GM19351 (cell line): Measurements from ENCODE around the gene ATRN.
A peak's percentile ranks its signal among the peaks of the same experiment; 100 is the strongest.

Source experiments
- ATAC-seq: cut with Tn5 transposase; IDR thresholded peaks from one replicate; pipeline ENCODE4 v1.9.1; 2021; ENCODE audit warnings: mild to moderate bottlenecking, moderate library complexity; ENCODE audit not compliant: unreplicated experiment

The ATRN gene

DNA sequence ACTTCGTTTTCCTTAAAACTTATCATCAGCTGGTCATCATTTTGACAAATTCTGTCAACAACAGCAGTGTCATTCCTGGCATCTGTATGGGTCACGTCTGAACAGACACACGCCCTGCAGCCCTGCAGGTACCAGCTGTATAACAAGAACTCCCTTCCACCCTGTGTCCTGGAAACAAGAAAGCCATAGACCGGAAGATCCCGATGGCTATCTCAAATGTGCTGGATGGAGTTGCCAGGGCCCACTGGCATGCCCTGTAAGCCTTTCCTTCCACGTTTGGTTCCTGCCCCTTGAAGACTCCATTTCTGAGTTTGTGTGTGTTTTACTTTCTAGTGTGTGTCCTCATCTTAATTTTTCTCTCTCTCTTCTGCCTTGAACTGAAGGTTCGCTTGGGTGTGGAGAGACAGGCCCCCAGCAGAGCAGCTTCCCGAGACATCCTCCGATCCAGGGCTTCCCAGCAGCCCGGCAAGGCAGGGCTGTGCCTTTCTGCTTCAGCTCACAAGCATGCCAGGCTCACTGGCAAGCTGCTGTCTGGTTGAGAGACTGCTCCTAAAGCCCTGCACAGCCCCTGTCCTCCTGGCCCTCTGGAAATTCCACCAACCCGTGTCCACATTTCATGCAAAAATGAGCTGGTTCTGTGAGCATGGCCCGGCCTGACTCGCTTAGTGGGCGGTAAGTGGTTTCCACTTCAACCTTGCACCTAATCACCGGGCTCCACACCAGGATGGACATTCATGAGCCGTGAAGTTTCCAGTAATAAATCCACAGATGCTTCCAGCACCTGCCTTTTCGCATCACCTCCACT, 183.7 kb downstream of the ATRN start:
- ATAC-seq = no peak

GRCh38 chr20:3655131-3655405, 184.2 kb downstream of the ATRN start:
- ATAC-seq = no peak

GRCh38 chr20:3658019-3658715, 187.3 kb downstream of the ATRN start:
- no peak for ATAC-seq

- ATAC-seq = peak; percentile 93
Measured at GRCh38 chr20:3658716-3659491, 188.1 kb downstream of the ATRN start.

GRCh38 chr20:3659492-3660261, 188.9 kb downstream of the ATRN start:
- ATAC-seq = no peak

DNA sequence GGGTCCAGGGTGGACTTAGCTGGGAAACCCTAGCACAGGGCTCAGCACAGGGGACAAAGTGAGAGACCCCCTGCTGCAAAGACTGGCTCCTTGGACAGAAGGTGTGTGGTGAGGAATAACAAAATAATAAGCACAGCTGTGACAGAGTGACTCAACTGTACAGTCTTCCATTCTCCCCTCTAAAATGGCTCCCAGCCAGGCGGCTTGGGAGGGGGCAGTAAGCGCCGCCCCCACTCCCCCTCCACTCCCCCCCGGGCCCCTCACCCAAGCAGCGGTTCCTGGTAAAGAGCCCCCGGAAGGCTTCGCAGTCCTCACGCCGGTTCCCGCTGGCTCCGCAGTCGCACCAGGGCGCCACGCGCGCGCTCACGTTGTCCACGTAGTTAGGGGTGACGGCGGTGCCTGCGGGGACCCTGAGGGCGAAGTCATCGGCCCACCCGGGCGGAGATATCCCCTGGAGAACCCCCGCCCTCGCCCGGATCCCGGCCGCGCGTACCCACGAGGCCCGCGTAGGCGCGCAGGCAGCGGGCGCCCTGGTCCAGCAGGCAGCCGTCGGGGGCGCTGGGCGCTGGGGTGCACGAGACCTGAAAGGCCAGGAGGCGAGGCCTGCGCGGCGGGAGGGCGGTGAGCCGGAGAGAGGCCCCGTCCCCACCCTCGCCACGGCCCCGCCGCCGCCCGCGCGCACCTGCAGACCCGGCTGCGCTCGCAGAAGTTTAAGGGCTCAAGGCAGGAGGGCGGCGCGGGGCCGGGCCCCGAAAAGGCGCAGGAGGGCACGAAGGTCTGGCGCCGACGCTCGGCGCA, 189.6 kb downstream of the ATRN start:
- ATAC-seq = no peak

DNA sequence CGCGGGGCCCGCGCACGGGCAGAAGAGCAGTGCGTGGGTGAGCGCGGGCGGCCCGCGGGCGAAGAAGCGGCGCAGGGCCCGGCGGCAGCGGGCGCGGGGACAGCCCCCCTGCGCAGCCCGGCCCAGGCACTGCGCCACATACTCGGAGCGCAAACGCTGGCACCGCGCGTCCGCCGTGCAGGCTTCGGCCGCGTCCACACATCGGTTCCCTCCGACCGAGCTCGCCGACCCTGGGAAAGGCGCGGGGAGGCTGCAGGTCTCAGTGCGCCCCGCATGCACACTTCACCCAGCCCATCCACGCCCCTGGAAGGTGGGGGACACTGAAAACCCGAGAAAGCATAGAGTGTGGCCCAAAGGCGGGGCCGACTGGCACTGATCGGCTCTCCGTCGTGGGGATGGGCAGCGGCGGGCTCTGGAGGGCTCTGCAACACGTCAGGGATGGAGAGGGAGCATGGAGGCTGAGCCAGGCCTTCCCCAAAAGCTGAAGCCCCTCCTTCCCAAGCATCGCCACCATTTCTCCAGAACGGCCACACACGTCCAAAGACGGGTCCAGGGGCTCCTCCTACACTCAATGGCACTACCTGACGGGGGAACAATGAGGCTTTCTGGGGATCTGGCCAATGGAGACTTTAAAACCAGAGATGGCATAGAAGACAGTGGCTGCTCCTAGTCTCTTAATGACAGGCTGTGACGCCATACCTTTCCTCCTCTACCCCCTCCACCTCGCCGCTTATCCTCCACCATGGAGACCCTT, 190.4 kb downstream of the ATRN start:
- no peak for ATAC-seq

GRCh38 chr20:3661814-3662665, 191.2 kb downstream of the ATRN start:
- no peak for ATAC-seq

DNA sequence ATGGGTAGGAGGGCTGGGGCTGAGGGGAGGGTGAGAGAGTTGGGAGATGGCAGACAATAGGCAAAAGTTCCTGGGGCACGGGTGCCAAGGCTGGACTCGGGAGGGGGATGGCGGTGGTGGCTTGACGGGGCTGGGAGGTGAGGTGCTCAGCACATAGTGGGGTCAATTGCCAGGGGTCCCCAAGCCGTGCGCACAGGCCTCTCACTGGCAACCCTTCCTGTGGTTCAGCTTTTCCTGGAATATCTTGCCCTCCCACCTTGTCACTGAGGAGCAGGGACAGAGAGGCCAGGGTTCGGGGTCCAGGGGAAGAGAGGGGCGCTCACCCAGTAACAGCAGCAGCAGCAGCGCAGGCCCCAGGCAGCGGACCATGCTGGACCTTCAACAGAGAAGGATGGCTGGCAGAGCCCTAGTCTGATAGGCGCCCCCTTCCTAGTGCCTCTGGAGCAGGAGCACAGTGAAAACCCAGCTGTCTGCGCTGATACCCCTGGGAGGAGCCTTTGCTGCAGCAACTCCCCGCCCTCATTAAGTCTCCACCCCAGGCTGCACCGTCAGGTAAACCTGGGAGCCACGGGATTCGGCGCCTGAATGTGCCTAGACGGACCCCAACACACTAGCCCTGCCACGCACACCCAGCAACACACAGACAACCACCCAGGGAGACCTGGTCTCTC, 192.3 kb downstream of the ATRN start, which contains the start of gene GFRA4:
Gene GFRA4 (minus strand): TSS at position 369 of the 671 bp plus-strand sequence. CDS start 0 bp downstream, at position 369.
- no peak for ATAC-seq

GRCh38 chr20:3663858-3664257, 193.0 kb downstream of the ATRN start:
- ATAC-seq = no peak

GRCh38 chr20:3667434-3668037, 196.7 kb downstream of the ATRN start:
- ATAC-seq = no peak

- ATAC-seq = no peak
Measured at GRCh38 chr20:3669710-3670367, 199.0 kb downstream of the ATRN start.

- ATAC-seq = no peak
Measured at GRCh38 chr20:3670511-3670910, 199.7 kb downstream of the ATRN start.

- no peak for ATAC-seq
Measured at GRCh38 chr20:3670945-3671344, 200.1 kb downstream of the ATRN start.

DNA sequence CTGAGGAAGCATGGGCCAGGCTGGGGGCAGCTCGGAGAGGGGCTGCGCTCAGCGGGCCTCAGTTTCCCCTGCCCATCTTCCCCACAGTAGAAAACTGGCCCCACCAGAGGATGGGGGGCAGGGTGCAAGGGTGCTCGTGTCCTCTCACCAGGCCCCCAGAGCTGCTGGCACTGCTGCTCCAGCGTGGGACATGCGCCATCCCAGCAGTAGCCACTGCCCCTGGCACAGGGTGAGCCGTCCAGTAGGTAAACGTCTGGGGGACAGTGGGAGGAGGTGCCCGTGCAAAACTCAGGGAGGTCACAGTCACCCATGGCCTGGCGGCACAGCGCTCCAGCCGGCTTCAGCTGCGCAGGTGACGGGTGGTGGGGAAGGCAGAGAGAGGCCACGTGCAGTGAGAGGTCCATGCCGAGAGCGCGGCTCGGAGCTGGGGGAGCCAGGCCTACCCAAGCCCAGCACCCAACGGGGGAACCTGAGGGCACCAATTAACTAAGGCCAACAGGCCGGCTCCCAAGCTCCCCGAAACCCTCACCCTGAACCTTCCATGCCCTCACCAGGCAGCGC, 201.2 kb downstream of the ATRN start:
- ATAC-seq = no peak

GRCh38 chr20:3672547-3673171, 201.8 kb downstream of the ATRN start:
- no peak for ATAC-seq
